Effector CD8-positive, alpha-beta T cell (primary cell): ENCODE measurements around the gene SGCD.

Experiments
- DNase-seq: peaks from one replicate; lab custom pipeline; 2025; lab: John Stamatoyannopoulos, UW

Gene SGCD

DNA sequence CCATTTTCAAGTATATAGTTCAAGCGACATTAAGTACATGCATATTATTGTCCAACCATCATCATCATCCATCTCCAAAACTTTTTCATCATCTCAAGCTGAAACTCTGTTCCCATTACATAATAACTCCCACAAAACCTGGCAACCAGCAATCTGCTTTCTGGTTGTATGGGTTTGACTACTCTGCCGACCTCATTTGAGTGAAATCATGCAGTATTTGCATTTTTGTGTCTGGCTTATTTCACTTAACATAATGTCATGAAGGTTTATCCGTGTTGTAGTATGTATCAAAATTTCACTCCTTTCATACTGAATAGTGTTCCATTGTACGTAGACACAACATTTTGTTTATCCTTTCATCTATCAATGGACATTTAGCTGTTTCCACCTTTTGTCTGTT is 74.8 kb downstream of the SGCD start:
- DNase-seq: no peak

DNA sequence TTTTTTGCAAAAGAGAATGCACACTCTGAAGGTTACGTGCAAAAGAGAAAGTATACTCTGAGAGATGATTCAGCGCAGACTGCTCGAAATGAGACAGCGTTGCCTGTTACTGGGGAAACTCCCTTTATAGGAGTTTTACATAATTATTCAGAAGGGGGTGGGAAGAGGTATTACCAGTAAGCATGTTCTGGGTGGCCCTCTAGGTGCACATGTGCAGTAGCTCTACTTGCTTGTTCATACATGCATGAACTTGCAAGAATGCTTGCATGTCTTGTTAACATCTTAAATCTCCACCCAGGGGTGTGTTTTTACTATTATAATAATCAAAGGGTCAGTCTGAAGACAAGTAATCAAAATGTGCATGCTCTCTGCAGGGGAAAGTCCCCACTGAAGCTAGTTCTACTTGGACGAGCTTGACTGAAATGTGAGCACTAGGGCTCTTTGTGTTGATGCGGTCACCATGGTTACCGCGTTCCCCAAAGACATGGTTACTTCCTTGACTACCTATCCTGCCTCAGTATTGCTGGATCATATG is 75.5 kb downstream of the SGCD start:
- no peak for DNase-seq

DNA sequence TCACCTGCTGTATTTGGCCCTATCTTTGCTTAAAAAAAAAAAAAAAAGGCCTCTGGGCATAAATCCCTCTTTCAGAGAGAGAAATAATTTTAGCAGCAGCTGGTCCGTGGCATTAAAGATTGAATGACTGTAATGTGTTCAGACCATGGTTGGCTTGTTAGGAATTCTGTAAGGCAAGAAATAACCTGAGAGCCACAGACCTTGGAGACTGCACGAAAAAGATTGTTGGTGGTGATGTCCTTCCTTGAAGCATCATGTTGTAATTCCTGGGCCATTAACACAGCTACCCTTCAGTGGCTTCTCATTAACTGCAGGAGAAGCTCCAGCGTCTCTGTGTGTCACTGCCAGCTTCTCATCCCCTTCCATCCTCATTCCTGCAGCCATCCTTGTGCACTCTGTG is 79.0 kb downstream of the SGCD start:
- DNase-seq: no peak

DNA sequence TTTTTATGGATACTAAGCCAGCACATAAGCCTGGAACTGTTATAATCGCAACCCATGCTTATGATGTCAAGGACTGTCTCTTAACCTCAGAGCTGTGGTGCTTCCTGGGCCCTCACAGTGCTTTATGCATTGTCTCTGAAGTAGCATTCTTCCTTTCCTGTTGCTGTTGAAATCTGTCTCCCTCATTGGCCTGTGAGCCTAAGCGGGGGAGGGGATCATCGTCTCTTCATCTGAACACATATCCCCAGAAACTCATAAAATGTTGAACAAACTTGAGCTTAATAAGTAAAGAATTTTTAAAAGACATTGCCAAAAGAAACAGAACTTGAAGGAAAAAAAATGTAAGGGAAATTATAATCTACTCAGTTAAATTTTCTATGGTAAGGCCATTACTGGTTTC is 80.3 kb downstream of the SGCD start:
- no peak for DNase-seq

DNA sequence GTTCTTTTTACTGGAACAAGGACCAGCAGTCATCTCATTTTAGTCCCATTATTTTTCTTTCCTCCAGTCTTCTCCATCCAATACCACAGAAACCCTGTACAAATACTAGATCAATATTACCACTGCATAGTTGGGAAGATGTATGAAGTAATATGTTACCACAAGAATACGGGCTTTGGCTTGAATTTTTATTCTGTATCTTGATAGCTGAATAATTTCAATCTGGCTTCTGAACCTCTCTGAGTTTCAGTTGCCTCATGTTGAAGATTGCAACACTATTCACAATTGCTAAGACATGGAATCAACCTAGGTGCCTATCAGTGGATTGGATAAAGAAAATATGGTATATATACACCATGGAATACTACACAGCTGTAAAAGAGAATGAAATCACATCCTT is 82.9 kb downstream of the SGCD start:
- no peak for DNase-seq

DNA sequence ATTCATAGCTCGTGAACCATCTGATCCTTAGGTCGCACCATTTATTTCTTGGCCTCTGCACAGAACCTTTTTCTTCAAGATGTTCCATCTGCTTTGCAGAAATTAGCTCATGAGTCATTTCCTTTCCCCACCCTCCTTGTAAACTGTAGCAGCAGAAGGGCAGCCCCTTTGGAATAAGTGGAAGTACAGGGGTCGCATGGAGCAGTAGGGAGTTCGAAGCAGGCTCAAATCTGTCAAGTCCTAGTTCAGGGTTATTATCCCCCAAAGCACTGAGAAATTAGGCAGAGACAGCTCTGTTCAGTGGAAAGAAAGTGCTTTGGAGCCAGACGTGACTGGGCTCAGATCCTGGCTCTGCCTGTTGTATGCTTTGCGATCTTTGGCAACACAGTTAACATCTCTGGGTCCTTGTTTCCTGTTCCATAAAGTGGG is 84.2 kb downstream of the SGCD start:
- no peak for DNase-seq

DNA sequence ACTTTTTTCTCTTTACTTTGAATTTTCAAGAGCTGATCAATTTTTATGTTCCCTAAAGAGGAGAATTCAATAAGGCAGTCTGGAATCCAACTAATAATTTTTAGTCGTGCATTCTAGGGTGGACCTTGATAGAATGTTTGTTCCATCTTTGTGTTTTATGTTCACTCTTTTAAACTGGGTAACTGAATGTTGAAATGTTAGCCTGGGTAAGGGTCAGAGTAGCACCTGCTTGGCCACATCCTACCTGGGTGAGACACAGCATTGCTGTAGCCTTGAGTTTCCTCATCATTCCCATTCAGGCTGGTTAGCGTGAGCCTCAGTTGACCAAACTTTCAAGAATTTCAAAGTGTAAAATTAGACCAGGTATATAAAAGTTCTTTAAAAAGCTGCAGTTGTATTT is 85.0 kb downstream of the SGCD start:
- DNase-seq: no peak

DNA sequence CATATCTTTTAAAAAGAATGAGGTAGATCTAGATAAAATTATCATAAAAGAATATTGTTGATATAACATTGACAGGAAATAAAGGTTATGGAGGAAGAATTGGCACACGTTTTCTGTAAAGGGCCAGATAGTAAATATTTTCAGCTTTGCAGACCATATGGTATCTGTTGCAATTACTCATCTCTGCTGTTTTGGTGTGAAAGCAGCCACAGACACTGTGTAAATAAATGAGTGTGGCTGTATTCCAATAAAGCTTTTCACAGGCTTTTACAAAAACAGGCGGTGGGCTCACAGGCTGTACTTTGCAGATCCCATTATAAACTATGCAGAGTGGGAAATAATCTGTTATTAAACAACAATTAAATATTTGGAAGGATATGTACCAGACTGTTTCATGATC is 87.4 kb downstream of the SGCD start:
- DNase-seq: no peak

DNA sequence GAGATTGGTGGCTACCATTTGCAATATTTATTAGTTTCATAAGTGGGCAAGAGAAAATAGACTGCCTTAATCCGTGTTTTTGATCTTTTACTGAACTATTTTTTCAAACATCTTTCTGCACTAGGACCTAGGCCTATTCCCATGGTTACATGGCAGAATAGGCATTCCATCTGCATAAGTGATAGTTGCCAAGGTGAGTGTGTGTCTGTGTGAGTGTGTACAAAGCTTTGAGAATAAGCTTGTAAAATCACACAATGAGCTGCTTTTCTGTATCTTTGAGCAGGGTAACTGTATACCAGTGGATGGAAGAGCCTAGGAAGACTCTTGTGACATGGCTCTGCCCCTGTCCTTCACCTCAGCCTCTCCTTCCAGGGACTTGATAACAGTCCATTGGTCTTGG is 92.7 kb downstream of the SGCD start:
- DNase-seq: no peak

DNA sequence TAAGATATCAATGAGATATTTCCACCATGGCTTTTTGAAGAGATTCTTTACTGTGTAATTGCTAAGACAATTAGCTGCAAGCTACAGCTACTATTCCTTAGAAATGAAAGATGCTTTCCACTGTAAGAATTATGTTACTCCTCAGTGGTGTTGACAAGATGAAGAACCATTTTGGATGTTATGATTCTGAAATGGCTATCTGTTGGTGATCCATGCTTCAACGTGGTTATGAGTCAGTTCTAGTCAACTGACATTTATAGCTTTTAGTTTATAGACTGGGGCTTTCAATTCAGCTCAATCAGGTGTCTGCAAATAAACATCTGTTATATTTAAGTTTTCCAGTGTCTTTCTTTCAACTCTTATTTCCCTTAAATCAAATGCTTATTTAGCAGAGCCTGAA is 93.7 kb downstream of the SGCD start:
- DNase-seq: no peak

DNA sequence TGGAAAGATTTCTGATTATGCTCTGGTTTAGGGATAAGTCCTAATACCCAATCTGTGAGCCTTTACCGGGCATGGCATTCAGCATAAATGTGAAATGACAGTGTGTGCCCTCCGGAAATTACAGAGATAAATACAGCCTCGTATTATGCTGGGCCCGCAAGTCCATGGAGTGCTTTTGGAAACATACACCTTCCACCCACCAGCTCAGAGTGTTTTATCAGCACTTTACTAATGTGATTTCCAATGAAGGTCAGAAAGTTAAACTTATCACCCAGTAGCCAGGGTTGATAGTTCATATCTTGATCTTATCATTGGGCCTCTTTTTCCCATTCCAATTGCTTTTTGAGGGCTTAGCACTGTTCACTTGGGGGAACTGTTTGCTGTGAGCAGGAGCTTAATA is 94.8 kb downstream of the SGCD start:
- no peak for DNase-seq

DNA sequence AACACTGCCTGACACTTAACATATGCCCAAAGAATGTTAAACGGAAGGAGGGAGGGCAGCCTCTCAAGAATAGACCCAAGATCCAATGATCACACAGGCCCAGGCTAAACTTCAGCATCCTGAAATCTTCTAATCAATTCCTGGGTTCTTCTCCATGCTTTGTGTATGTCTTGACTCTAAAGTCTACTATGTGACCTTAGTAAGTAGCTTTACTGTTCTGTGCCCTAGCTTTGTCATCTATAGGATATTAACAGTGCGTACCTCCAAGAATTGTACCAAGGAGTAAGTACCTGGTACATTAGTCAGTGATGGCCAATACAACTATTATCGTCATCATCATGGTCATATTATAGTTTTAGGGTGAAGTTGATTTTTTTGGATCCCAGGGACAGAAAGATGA is 96.6 kb downstream of the SGCD start:
- DNase-seq: no peak

DNA sequence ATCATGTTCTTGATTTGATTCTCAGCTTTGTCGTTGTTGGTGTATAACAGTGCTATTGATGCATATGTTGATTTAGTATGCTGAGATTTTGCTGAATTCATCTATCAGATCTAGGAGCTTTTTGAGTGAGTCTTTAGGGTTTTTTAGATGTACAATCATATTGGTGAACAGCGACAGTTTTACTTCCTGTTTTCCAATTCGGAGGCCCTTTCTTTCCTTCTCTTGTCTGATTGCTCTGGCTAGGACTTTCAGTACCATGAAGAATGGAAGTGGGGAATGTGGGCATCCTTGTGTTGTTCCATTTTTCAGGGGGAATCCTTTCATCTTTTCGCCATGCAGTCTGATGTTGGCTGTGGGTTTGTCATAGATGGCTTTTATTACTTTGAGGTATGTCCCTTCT is 100.4 kb downstream of the SGCD start:
- DNase-seq: no peak

DNA sequence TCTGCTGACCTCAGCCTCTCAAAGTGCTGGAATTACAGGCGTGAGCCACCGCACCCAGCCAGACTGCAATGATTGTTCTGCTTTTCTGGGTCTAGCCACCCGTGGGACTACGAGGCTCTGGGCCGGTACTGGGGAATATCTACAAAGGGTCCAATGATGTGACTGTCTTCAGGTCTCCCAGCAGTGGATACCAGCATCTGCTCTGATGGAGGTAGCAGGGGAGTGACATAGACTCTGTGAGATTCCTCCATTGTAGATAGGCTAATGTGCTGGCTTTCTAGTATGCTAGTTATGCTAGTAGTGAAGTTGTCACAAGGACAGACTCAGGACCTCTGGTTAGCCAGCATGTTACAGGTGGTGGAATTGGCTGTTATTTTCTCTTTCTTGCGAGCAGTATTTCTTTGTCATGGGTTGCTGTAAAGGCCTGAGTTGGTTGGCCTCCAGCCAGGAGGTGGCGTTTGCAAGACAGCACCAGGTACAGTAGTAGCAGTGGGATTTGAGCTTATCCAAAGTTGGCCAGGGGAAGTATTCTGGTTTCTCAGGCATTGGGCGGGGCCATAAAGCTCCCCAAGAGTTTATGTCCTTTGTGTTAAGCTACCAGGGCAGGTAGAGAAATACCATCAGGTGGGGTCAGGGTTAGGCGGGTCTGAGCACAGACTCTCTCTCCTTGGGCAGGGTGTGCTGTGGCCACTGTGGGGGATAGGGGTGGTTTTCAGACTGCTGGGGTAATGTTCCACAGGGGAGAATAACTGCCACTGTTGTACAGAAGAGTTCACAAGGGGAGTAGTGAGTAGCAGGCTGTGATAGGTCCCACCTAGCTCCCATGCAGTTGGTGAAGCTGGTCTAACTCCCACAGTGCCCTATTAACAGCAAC is 105.2 kb downstream of the SGCD start:
- DNase-seq: no peak

DNA sequence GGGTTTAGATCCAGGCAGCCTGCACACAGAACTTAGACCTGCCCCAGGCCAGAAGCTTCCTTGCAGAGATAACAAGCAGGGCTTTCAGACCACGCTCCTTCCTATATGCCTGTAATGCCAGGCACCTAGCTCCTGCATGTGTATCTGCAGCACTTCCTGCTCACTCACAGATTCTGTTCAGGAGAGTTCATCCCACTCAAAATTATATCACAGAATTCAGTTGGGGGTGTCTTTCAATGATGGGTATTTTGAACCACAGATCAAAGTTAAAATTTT is 105.8 kb downstream of the SGCD start:
- DNase-seq: no peak

DNA sequence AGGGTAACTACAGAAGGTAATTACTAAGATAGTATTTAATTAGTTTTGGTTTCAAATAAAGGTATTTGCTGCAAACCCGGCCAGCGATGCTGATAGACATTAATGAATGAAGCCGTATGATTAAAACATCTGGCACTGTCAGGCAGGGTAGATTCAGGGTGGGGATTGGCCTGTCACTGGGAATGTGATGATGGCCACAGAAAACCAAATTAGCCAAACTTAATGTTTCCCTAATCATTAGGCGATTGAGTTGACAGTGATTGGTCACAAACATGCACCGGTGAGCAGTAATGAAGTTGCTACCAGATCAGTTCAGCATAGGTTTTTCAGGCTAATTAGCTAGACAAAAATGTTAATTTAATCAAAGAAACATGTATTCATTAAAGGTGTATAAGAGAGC is 107.5 kb downstream of the SGCD start:
- no peak for DNase-seq

DNA sequence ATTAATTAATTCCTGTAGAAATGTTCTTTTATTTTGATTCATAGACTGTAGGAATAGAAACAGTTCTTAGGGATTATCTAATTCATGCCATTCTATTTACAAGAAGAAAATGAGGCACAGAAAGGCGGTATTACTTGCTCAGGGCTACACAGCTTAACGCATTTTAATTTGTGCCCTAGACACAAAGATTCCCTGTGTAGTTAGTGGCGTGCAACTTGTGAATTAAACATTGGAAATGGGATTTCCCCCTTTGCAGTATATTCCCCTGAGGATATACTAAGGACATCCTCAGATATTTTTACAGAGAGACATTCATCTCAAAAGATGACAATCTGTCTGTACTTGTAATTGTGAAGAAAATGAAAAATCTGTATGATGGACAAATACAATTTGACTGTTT is 108.1 kb downstream of the SGCD start:
- no peak for DNase-seq

DNA sequence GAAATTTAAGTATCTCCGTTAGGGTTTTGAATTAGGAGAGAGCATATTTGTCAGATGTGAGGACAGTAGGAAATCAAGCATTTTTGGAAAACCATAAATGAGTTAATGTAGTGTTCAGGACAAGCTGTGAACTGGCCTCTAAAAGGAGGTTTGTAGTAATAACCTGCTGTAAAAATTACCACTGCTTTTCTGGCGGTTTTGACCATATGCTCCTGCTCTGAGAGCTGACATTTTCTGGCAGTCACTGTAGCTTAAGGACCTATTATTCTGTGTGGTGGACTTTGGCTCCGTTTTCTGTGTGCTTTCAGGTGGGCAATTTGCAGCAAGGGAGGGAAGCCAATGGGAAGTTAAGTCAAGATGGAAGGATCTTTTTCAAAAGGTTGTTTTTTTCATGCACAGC is 111.1 kb downstream of the SGCD start:
- DNase-seq: no peak

DNA sequence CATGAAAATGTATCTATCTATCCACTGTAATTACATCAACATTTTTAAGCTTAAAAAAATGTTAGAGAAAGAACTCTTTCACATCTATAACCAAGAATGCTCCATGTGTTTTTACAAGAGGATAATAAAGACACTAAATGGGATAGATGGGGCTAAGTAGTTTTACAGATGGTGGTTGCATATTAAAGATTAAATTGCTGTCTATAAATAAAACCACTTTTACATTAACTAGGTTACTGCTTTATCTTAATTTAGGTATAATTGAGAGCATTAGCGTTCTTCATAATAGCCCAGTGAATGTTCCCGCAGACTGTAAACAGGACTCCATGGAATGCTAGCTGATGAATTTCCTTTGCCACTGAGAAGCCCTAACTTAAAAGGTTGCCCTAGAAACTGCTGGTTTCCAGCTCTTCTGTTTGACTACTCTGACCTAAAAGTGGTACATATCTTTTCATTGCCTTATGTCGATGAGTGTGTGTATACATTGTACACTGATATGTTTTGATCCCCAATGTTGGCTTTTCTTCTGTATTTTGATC is 117.9 kb downstream of the SGCD start:
- DNase-seq: no peak

DNA sequence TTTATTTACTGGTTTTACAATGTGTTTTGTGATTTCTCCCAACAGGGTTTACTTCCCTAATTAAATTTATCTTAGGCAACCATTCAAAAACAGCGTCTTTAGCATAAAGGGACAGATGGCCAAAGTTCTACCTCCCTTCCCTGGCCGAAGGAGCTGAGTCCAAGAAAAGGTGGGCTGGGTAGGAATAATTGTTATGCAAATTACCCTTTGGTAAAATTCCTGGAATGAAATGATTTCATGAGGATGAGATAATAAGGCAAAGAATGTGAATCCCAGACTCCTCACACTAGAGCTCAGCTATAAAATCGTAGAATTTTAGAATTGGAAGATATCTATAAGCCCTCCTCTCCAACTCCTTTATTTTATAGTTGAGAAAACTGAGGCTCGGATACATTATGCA is 119.6 kb downstream of the SGCD start:
- DNase-seq: no peak

DNA sequence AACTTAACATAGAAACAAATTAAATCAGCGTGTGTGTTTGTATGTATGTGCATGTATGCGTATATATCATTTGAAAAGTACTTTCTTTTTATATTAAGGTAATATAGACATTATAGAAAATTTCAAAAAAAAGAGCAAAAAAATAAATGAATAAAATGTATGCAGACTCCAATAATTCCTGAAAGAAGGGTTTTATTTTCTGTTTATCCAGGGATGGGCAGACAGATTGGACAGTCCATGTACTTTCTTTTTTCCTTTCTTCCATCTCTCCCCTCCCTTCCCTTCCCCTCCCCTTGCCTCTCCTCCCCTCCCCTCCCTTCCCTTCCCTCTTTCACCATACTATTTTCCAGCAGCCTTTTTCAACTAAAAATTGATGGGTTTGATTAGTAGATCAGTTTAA is 123.8 kb downstream of the SGCD start:
- no peak for DNase-seq

DNA sequence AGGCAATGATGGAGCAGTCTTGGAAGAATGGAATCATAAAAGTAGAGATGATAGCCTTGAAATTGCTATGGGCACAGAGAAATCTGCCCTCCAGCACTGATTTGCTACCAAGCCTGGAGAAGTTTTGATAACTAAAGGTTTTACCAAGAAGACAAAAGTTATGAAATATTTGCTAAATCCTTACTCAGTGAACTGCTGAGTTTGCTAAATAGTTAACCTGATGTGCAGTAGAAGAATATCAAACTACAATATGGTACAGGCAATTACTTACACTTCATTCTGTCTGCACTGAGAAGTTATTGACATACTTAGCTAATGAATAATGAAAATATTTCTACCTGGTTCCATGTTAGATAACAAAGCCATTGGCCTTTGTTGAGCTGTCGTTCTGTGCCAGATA is 124.5 kb downstream of the SGCD start:
- DNase-seq: no peak

DNA sequence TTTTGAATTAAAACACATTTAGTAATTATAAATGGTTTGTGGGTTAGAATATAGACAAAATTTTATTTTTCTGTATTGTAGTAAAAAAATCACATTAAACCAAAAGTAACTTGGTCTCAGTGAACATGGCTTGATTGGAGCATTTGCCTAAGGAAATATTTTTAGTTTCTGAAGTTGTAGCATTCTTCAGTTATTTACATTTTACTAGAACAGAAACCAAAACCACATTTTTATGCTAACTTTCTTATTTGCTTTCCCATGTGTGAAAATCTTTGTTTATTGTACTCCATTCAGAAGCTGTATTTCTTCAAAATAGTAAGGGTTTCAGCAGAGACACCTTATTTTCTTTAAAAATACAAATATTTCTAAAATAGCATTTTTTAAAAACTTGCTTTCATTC is 129.9 kb downstream of the SGCD start:
- no peak for DNase-seq

DNA sequence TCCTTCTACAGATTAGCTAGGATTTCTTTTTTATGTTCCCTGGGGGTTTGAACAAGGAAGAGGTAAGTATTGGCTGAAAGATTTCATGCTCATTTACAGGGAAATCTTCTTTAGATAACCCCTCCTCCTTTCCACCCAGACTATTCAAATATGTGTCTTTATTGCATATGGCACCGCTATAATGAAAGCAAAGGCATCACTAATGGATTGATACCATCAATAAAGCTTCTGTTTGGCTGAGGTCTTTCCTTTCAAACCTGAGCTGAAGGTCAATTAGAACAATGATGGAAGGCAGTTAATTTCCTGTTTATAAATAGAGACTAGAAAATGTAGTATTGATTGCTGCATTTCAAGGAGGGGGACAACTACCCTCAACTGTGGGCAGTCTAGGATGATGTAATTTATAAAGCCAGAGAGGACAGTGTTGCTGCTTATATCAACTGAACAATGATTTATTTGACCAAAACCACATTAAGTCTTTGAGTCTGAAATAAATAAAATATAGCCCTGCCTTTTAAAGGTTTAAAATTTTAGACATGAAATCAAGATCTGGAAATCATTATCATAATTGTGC is 132.9 kb downstream of the SGCD start:
- DNase-seq: no peak
